Right hindlimb (tissue), 1 donor: ENCODE results near the gene CDKN1B.
"Not testable (repeated sequence)": the region's sequence is repeated elsewhere in the genome, so short reads cannot be mapped to it uniquely, and the experiment has no call there.

Source experiments
- DNase-seq: peaks from one replicate; pipeline ENCODE4 v3.0.0-alpha.2; 2018

CDKN1B gene

GRCh38 chr12:12725086-12725955 lies 8.2 kb downstream of the CDKN1B start:
- DNase-seq, result peak; percentile 97

- DNase-seq, result no peak
Observed at GRCh38 chr12:12725956-12726554, 8.9 kb downstream of the CDKN1B start.

GRCh38 chr12:12726555-12727093 lies 9.5 kb downstream of the CDKN1B start:
- no peak for DNase-seq

- no peak for DNase-seq
Observed at GRCh38 chr12:12731178-12731577, 14.0 kb downstream of the CDKN1B start.

- DNase-seq, result no peak
Observed at GRCh38 chr12:12731785-12732184, 14.6 kb downstream of the CDKN1B start.

GRCh38 chr12:12733118-12733517 lies 15.9 kb downstream of the CDKN1B start:
- no peak for DNase-seq

- DNase-seq, result no peak
Observed at GRCh38 chr12:12734054-12734453, 16.9 kb downstream of the CDKN1B start.

- no peak for DNase-seq
Observed at GRCh38 chr12:12734561-12735071, 17.4 kb downstream of the CDKN1B start.

- DNase-seq, result no peak
Observed at GRCh38 chr12:12735301-12735700, 18.1 kb downstream of the CDKN1B start.

- DNase-seq, result no peak
Observed at GRCh38 chr12:12736759-12737676, 19.9 kb downstream of the CDKN1B start.

- DNase-seq, result not testable (repeated sequence)
Observed at GRCh38 chr12:12738152-12738551, 21.0 kb downstream of the CDKN1B start.

GRCh38 chr12:12741660-12742059 lies 24.5 kb downstream of the CDKN1B start:
- DNase-seq, result no peak

GRCh38 chr12:12744546-12745305 lies 27.6 kb downstream of the CDKN1B start:
- DNase-seq, result no peak

- no peak for DNase-seq
Observed at GRCh38 chr12:12745576-12746211, 28.5 kb downstream of the CDKN1B start.

GRCh38 chr12:12747278-12747677 lies 30.1 kb downstream of the CDKN1B start:
- no peak for DNase-seq

GRCh38 chr12:12748044-12748443 lies 30.9 kb downstream of the CDKN1B start:
- no peak for DNase-seq

- DNase-seq, result no peak
Observed at GRCh38 chr12:12749433-12749832, 32.3 kb downstream of the CDKN1B start.

GRCh38 chr12:12755923-12756322 lies 38.8 kb downstream of the CDKN1B start:
- no peak for DNase-seq

- no peak for DNase-seq
Observed at GRCh38 chr12:12757121-12757520, 40.0 kb downstream of the CDKN1B start.

GRCh38 chr12:12759234-12759915 lies 42.2 kb downstream of the CDKN1B start:
- no peak for DNase-seq

GRCh38 chr12:12764824-12765223 lies 47.7 kb downstream of the CDKN1B start:
- DNase-seq, result no peak
